Posterior vena cava (tissue), 2 donors: ENCODE measurements around the gene BSDC1. TPM values are rescaled to one million over a fixed set of nuclear protein-coding genes. Genes with fewer than 3 reads are reported as not detected.

ENCODE experiments used
- DNase-seq: peaks from one replicate; pipeline ENCODE4 v3.0.0-alpha.2; 2020; ENCODE audit warnings: low spot score
- intact Hi-C, 2 donors: fragments of 100-400 bp; cut with DNase I; formaldehyde crosslinking; loops; one replicate each; pipeline versions ENCODE4 v1.14.1 to v1.14.2; 2022 to 2023
- total RNA-seq, 2 donors: library from RNA; stranded (reverse); fragmentation: NEBNext Ultra II Directional; extraction: Animal tissue kit (Norgen Biotek cat#: 25700); gene quantifications; one replicate each; pipeline ENCODE4 v1.2.1, GENCODE V29; 2021
- donor health status: DM: yes; HTN: yes; CAD: no.
- donor health status: DM: yes; HTN: yes; CAD: no.

The BSDC1 gene
- total RNA-seq, 2 donors from 2014 or later: 37.2 to 42.5 TPM

DNA sequence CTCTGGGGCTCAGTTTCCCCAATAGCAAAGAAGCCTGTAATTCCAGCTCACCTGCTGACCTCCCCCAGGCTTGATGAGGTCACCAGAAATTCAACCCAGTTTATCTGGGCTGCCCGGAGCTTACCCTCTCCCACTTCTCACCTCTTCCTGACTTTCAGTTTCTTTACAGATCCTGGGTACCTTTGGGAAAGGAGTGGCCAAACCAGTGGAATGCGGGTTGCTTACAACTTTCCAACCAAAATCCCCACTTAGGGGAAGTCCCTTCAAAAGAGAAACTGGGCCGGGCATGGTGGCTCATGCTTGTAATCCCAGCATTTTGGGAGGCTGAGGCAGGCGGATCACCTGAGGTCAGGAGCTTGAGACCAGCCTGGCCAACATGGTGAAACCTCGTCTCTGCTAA lies 52.3 kb downstream of the BSDC1 start:
- intact Hi-C loops: no loop called here
- no peak for DNase-seq

DNA sequence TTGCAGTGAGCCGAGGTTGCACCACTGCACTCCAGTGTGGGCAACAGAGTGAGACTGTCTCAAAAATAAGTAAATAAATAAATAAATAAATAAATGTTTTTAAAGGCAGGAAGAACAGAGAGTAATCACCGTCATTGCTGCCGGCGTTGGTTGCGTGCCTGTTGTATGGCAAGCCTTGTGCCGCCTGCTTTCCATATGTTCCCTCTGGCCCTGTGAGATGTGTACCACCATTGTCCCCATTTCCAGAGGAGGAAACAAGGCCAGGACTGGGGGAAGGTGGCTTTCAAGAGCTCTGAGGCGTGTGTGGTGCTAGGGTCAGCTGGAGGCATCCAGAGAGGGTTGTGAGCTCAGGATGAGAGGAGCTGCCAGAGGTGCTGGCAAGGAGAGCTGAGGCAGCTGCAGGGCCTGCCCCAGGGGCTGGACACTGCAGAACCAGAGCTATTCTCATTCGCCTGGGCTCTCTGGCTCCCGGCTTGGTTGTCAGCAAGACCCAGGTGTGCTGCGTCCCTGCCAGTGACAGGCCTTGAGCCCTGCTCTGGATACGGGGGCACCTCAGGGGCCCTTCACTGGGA lies 53.0 kb downstream of the BSDC1 start:
- no peak for DNase-seq
- intact Hi-C loops: no loop called here

DNA sequence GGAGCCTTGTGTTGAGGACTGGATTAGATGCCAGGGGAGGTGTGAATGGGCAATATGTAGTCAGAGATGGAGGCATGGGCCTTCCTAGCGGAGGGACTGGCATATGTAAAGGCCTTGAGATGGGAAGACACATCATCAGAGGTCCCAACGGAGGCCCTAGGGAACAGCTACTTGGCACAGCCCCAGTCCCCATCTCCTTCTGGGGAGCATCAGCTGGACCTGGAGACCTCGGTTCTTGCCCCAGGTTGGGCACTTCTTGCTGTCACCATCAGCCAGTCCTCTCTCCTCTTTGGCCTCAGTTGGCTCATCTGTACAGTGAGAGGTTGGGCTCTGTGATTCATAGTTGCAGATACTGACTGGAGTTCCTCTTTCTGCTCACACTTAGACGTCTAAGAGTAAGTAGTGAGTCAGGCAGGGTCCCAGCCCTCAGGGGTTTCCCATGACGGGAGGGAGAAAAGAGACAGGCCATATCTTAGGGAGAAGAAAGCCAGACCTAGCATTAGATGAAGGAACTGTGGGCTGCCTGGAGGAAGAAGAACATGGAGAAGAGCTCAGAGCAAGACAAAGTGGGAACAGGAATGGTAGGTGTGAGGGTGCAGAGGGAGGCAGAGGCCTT lies 54.8 kb downstream of the BSDC1 start:
- DNase-seq: no peak
- intact Hi-C loops: no loop called here

DNA sequence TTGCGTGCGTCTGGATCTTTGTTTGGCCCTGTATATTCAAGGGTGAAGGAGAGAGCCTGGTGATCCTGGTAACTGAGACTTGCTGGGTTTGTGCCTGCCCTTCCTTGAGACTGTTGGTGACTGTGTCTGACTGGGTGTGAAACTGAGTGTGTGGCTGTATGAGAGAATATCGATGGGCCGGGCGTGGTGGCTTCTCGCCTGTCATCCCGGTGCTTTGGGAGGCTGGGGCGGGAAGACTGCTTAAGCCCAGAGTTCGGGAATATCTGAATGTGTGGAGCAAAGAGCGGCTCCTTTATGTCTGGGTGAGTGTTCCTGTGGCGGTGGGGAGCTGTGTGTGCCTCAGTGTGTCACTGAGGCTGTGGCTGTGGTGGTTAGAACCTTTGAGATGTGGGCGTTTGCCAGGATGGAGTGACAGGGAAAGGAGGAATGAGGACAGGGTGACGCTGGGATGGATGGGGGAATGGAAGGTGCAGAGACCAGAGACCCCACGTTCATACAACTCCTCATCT lies 55.5 kb downstream of the BSDC1 start:
- no peak for DNase-seq
- intact Hi-C loops: no loop called here

DNA sequence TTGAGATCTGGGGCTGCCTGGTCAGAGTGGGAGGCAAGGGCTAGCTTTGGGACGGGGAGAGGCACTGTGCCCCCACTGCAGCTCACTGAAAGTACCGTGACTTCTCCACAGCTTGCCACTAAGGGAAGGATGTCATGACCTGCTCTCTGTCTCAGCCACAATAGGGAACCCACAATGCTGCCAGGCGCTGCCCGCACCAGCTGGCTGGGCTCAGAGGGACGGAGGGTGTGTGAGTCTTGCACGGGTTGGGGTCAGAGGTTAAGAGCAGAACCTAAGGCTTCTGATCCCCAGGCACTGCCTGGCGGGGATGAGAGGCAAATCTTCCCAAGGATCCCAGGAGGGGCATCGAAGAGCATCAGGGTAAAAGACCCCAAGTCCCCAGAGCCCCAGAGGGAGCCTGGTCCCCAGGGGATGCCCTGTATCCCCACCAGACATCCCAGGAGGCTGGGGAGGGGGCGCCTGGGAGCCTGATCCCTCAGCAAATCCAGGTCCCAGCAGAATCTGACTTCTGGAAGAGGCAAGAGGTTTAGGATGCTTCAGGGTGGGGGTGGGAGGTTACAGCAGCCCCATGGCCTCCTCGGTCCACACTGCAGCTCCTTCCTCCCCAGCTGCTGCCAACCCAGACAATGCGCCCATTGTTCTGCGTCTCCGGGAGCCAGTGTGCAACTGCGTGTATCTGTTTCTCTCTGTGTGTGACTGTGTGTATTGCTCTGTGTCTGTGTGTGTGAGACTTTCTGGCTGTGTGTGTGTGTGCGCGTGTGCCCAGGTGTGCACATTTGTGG lies 56.2 kb downstream of the BSDC1 start:
- intact Hi-C loops: no loop called here
- DNase-seq: no peak

DNA sequence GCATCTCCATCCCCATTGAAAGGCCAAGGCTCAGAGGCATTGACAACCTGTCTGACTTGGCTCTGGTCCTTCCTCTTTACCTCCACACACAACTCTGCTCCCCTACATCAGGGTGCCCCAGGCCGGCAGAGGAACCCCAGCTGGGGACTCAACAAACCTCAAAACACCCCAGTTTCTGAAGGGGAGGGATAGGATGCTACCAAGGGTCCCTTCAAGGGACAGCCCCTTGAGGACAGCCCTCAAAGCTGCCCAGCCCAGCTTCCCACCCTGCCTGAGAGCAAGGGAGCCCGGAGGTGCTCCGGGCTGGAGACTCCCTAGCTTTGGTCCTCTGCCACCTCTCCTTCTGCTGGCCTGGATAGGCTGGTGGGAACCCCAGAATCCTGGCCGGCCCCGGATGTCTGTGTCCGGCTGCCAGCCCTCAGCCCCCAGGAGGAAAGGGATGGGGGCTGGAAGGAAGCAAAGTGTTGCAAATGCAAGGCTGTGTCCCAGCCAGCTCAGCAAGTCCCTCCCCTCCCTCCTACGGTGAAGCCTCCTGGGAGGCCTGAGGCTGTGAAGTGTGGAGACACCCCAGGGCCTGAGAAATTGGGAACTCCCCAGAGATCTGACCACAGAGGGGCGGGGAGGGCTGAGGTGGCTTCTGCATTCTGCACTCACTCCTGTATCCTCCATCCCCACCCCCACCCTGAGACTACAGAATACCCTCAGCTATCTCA lies 57.1 kb downstream of the BSDC1 start:
- intact Hi-C loops: no loop called here
- no peak for DNase-seq

DNA sequence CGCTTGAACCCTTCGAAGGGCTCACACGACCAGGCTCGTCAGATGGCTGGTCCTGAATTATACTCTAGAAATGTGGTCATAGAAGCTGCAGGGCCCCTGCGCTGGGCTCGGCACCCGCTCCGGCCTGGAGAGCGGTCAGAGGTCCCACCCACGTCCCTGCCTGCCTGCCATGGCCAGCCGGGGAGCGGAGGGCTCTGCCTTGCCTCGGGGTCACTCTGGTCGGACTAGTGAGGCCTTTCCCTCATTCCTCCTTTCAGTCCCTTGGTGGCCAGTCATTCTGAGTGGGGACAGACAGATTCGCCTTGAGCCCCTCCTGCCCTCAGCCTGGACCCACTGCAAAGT lies 57.7 kb downstream of the BSDC1 start:
- no peak for DNase-seq
- intact Hi-C loops: no loop called here

DNA sequence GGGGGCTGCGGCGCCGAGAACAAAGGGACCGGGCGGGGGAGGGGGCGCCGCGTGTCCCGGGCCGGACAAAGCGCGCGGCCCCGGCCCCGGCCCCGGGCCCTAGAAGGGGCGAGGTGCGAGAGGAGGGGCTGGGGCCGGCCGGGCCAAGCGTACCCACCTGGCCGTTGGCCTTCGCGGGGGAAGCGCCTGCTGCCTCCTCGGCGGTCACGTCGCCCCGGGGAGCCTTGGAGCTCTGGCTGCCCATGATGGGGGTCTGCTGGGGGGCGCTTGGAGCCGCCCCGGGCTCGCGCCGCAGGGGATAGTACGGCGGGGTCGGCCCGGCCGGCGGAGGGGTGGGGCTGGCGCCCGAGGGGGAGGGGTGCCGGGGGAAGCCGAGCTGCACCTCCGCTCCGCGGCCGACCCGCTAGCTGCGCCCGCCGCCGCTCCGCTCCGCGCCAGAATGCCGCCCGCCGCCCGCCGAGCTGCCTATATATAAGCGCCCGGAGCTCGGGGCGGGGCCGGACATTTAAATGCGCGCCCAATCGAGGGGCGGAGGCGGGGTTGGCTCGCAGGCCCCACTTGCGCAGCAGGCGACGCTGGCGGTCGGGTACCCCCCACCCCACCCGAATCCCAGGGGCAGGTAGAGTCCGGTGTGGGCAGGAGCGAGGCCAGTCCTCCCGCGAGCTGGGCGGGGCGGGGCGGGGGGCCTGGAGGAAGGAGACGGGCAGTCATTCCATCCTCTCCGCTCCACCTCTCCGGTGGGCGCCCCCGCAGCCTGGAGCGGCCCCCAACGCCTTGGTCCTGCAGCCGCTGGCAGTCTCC lies 58.3 kb downstream of the BSDC1 start, which contains the start of gene MARCKSL1:
MARCKSL1 (minus strand) TSS at position 444 of the 801 bp plus-strand sequence; CDS start at position 244, 200 bp downstream.
- intact Hi-C loops: no loop called here
- DNase-seq: peak; percentile 94

DNA sequence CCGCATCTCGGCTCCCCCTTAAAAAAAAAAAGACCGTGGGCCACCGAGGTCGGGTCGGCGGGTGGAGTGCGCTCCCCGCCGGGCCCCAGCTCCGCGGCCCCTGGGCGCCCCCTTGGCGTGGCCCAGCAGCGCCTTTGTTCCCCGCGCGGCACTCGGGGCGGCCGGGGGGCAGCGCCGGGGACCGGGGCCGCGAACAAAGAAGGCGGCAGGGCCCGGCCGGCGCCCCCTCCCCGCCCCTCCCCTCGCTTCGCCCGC lies 58.8 kb downstream of the BSDC1 start:
- no peak for DNase-seq
- intact Hi-C loops: no loop called here

DNA sequence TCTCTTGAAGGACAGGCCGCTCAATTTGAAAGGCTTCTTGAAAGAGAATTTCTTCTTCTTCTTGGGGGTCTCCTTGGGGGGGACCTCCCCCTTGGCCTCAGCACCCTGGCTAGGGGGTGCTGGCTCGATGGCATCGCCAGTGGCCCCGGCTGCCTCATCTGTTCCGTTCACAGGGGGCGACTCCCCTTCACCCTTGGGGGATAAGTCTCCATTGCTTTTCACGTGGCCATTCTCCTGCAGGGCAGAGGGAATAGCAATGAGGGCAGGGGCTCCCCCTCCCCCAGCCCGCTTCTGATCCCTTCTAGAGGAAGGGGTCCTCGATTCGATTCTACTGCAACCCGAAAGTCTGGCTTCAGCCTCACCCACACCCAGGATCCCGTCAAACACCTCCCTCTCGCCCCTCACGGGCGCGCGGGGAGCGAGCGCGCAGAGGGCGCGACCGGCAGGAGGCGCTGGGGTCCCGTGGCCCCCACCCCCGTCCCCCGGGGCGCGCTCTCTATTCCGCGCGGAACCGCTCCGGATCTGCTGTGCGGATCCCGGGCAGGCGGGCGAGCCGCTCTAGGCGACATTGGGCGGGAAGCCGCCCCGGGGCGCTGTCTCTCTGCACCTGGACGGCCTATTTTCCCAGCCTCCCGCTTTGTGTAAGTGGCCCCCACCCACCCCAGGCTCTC lies 59.2 kb downstream of the BSDC1 start:
- intact Hi-C loops: no loop called here

DNA sequence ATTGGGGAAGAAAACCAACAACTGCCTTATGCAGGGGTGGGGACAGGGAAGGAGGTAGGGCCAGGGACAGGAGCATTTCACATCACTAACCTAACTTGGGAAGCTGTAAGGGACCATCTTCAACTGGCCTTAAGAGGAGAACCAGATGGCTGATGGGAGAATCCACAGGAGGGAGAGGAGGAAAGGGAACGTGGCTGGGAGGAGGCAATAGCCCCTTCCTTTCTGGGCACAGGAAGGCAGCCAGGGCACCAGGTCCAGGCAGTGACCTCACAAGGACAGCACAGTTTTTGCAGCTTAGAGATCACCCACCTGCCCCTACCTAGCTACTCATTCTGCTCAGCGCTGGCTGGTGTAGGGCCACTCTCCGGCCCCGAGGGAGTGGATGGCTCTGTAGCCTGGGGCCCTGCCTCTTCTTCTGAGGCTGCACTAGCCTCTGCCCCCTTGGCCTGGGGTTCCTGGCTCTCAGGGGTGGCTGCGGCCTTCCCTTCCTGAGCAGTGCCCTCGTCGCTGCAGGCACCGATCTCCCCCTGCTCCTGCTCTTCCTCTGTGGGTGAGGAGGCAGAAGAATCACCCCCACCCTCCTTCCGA lies 59.9 kb downstream of the BSDC1 start:
- intact Hi-C loops: no loop called here
- DNase-seq: no peak

More for the DNA sequence above, 59.2 kb downstream of the BSDC1 start:
- peak; percentile 87 for DNase-seq

DNA sequence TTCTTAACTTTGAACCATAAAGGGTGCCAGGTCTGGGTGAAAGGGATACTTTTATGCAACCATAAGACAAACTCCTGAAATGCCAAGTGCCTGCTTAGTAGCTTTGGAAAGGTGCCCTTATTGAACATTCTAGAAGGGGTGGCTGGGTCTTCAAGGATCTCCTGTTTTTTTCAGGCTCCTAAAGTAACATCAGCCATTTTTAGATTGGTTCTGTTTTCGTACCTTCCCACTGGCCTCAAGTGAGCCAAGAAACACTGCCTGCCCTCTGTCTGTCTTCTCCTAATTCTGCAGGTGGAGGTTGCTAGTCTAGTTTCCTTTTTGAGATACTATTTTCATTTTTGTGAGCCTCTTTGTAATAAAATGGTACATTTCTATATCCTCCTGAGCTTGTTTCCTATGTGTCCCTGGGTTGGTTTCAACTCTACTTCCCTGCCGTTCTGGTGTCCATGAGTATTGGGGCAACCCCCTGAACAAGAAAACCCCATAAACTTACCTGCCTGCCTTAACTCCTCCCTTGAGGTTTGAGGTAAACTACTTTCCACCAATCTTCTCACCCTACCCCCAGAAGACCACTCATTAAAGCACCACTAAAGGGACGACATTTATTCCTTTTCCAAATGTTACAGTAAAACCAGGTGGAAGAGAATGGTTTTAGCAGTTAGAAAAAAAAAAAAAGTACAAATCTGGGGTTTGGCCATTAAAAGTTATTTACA lies 60.8 kb downstream of the BSDC1 start:
- intact Hi-C loops: no loop called here
- DNase-seq: no peak

DNA sequence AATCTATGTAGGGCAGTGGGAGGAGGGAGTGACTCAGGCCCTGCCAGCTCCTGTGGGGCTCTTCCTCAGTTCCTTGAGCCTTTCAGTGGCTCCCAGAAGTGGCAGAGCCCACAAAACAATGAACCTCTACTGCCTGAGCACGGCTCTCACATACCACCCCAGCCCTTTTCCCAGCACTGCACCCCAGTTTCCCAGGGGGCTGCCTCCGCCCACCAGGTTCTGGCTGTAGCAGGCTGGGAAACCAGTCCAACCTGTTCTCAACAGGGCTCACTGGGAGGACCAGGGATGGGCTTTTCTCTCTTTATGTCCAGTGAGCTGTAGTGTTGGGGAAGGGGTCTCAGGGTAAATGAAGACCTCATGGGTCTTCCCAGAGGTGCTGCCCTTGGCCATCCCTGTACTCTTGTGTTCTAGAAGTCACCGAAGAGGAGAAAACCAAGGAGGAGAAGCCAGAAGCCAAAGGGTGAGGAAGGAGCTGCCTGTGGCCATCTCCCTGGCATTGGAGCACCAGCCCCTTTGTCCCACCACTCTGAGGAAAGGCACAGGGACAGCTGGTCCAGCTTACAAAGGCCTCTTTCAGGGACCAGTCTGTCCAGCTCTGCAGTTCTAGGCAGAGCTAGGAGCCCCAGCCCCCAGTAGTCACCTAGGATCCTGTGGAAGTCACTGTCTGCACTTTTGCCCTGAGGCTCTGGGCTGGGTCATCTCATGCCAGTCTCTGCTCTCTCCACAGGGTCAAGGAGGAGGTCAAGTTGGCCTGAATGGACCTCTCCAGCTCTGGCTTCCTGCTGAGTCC lies 61.8 kb downstream of the BSDC1 start:
- no peak for DNase-seq
- intact Hi-C loops: no loop called here

DNA sequence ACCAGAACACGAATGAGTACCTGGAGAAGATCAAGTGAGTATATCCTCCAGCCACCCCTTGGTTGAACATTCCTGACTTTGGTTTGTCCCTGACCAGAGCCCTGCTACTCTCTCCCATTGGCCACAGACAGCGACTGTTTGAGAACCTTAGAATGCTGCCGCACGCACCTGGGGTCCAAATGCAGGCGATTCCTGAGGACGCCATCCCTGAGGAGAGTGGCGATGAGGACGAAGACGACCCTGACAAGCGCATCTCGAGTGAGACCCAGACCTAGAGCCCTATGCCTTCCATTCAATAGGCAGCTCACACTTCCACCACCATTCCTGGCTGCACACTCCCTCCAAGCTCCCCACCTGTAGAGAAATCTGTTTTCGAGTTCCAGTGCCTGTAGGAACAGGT lies 62.7 kb downstream of the BSDC1 start:
- DNase-seq: no peak
- intact Hi-C loops: no loop called here

DNA sequence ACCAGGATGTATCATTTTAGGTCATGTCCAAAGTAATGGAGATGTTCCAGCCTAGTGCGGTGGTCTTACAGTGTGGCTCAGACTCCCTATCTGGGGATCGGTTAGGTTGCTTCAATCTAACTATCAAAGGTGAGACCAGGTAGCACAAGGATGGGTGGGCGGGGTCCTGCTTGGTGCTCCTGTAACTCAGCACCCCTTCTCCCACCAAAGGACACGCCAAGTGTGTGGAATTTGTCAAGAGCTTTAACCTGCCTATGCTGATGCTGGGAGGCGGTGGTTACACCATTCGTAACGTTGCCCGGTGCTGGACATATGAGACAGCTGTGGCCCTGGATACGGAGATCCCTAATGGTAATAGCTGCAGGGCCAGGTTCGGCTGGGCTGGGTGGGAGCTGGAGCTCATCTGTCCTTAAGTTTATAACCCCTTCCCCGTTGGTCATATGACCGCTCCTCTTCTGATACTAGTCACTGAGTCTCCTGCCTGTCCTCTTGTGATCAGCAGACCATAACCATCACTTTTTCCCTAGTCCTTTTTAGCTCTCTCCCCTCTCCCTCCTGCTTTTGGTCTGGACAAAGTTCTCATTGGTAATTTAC lies 63.6 kb downstream of the BSDC1 start:
- intact Hi-C loops: no loop called here
- no peak for DNase-seq

DNA sequence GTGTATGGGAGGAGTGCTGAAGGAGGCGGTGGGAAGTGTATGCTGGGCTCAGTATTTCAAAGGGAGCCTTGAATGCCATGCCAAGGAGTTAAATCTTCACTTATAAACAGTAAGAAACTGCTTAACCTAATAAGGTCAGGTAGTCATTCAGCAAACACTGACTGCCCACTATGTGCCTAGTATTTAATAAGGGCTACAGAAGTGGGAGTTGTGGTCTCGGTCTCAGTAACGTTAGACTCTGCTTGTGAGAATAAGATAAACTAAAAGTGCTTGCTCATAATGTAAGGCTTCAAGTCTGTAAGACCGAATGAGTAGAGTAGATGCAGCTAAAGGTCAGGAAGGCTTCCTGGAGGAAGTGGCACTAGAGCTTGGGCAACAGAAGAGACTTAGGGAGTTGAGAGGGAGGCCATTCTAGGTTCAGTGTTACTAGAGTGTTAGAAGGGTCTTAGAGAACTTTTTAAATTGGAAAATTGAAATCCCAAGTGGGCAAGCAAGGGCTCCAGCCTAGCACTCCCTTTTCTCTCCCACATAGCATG lies 64.2 kb downstream of the BSDC1 start:
- intact Hi-C loops: no loop called here
- DNase-seq: peak; percentile 5

DNA sequence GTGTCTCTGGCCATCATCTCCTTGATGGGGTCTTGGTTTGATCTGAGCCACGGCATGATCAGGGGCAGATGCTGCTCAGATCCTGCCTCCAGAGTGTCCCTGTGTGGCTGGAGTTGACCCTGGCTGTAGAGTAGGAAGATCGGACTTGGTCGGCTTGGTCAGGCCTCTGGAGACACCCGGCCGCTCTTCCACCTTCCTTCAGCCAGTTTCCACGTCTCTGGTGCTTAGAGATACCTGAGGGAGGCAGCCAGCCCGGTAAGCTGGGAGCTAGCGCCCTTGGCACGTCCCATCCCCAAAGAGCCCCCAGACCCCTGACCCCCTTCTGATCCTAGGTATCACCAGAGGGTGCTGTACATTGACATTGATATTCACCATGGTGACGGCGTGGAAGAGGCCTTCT lies 67.0 kb downstream of the BSDC1 start:
- intact Hi-C loops: no loop called here
- DNase-seq: peak; percentile 50
